Esophagus muscularis mucosa (tissue), 3 donors: ENCODE results near the gene CDK19.

Experiments used
- POLR2AphosphoS5 ChIP-seq, 2 donors: sonication (generic); formaldehyde crosslinking; IDR thresholded peaks; one replicate each; pipeline ENCODE4 v1.6.1; 2017; ENCODE audit warnings: antibody characterized with exemption in 2 of 2
- TF ChIP-seq, protein P1 (sequence below), 3 experiments: fragments of 200-600 bp in 2 of 3; fragments of 450-650 bp in 1 of 3; sonication (generic) in 2 of 3; IDR thresholded peaks; one replicate each; pipeline ENCODE4 v1.5.1; 2017 to 2019; ENCODE audit warnings: antibody characterized with exemption in 3 of 3, mild to moderate bottlenecking in 2 of 3, moderate library complexity in 1 of 3

- TF ChIP-seq POLR2AphosphoS5 (IDR thresholded peaks at IDR 0.05): no peak
- TF ChIP-seq, protein P1, sequence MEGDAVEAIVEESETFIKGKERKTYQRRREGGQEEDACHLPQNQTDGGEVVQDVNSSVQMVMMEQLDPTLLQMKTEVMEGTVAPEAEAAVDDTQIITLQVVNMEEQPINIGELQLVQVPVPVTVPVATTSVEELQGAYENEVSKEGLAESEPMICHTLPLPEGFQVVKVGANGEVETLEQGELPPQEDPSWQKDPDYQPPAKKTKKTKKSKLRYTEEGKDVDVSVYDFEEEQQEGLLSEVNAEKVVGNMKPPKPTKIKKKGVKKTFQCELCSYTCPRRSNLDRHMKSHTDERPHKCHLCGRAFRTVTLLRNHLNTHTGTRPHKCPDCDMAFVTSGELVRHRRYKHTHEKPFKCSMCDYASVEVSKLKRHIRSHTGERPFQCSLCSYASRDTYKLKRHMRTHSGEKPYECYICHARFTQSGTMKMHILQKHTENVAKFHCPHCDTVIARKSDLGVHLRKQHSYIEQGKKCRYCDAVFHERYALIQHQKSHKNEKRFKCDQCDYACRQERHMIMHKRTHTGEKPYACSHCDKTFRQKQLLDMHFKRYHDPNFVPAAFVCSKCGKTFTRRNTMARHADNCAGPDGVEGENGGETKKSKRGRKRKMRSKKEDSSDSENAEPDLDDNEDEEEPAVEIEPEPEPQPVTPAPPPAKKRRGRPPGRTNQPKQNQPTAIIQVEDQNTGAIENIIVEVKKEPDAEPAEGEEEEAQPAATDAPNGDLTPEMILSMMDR (IDR thresholded peaks at IDR 0.05): no peak
Measured at GRCh38 chr6:110828396-110828795, 13.1 kb upstream of the CDK19 start.
